ENCODE data around the gene ATP8A2.
"Not testable (repeated sequence)": the region's sequence is repeated elsewhere in the genome, so short reads cannot be mapped to it uniquely, and the experiment has no call there.

The ATP8A2 gene

GRCh38 chr13:26054896-26055295, 683.1 kb downstream of the ATP8A2 start:
- DNase-seq: no peak

- no peak for DNase-seq
These were observed 686.9 kb downstream of the ATP8A2 start for GRCh38 chr13:26058704-26059103.

- DNase-seq: no peak
These were observed 688.6 kb downstream of the ATP8A2 start for GRCh38 chr13:26060357-26060756.

- DNase-seq: no peak
These were observed 689.5 kb downstream of the ATP8A2 start for GRCh38 chr13:26061256-26061655.

- no peak for DNase-seq
These were observed 690.2 kb downstream of the ATP8A2 start for GRCh38 chr13:26061947-26062346.

GRCh38 chr13:26062853-26063444, 691.2 kb downstream of the ATP8A2 start:
- DNase-seq: peak; percentile 22 to 62

- not testable (repeated sequence) for DNase-seq
These were observed 694.7 kb downstream of the ATP8A2 start for GRCh38 chr13:26066492-26066891.

GRCh38 chr13:26067601-26068000, 695.8 kb downstream of the ATP8A2 start:
- no peak for DNase-seq

GRCh38 chr13:26068372-26068771, 696.6 kb downstream of the ATP8A2 start:
- DNase-seq: not testable (repeated sequence)

GRCh38 chr13:26069642-26070041, 697.9 kb downstream of the ATP8A2 start:
- not testable (repeated sequence) for DNase-seq

GRCh38 chr13:26071691-26072090, 699.9 kb downstream of the ATP8A2 start:
- DNase-seq: no peak

- DNase-seq: peak in 1 of 2 donors; percentile 7
These were observed 700.6 kb downstream of the ATP8A2 start for GRCh38 chr13:26072335-26072734.

GRCh38 chr13:26074706-26075105, 702.9 kb downstream of the ATP8A2 start:
- no peak for DNase-seq

All from CD4-positive, alpha-beta T cell treated with Interferon alpha-2 for 1 hour (primary cell).